Prostate gland (tissue), 2 donors: ENCODE results near the gene GPSM1.

Source experiments
- CTCF ChIP-seq, 4 experiments: fragments of 200-600 bp in 2 of 4; fragments of 450-650 bp in 2 of 4; sonication (generic) in 2 of 4; IDR thresholded peaks; 1 replicate in 3 of 4; 2 replicates in 1 of 4; pipeline ENCODE4 v1.5.1; 2016 to 2019; ENCODE audit warnings: antibody characterized with exemption in 4 of 4, mild to moderate bottlenecking in 2 of 4, moderate library complexity in 2 of 4
- POLR2A ChIP-seq: fragments of 450-650 bp; IDR thresholded peaks from one replicate; pipeline ENCODE4 v1.6.1; 2016; ENCODE audit warnings: antibody characterized with exemption, mild to moderate bottlenecking

GRCh38 chr9:136346927-136347465 is 19.7 kb downstream of the GPSM1 start:
- no peak for TF ChIP-seq CTCF (IDR thresholded peaks at IDR 0.05)
- no peak for TF ChIP-seq POLR2A
